ENCODE results near the gene CHRDL2.

The CHRDL2 gene

GRCh38 chr11:74748211-74749126 lies 17.2 kb upstream of the CHRDL2 start, which contains the start of gene RNF169:
Gene RNF169 (plus strand): TSS chr11:74748849. CDS start chr11:74748881, 32 bp downstream.
- DNase-seq: peak; percentile 96

- DNase-seq: no peak
Observed at GRCh38 chr11:74746868-74747267, 15.6 kb upstream of the CHRDL2 start.

GRCh38 chr11:74744277-74744676 lies 13.1 kb upstream of the CHRDL2 start:
- DNase-seq: no peak

- DNase-seq: no peak
Observed at GRCh38 chr11:74743640-74744039, 12.4 kb upstream of the CHRDL2 start.

- DNase-seq: no peak
Observed at GRCh38 chr11:74742070-74742469, 10.8 kb upstream of the CHRDL2 start.

- no peak for DNase-seq
Observed at GRCh38 chr11:74739546-74740270, 8.5 kb upstream of the CHRDL2 start.

- DNase-seq: no peak
Observed at GRCh38 chr11:74736031-74736430, 4.8 kb upstream of the CHRDL2 start.

- DNase-seq: no peak
Observed at GRCh38 chr11:74735365-74735928, 4.2 kb upstream of the CHRDL2 start.

GRCh38 chr11:74734559-74734925 lies 3.3 kb upstream of the CHRDL2 start:
- DNase-seq: no peak

GRCh38 chr11:74730571-74731260 lies 510 bp downstream of the CHRDL2 start:
- peak; percentile 46 for DNase-seq

- no peak for DNase-seq
Observed at GRCh38 chr11:74729397-74729796, 1.8 kb downstream of the CHRDL2 start.

GRCh38 chr11:74726547-74727182 lies 4.6 kb downstream of the CHRDL2 start:
- peak; percentile 52 for DNase-seq

- DNase-seq: no peak
Observed at GRCh38 chr11:74725701-74726100, 5.5 kb downstream of the CHRDL2 start.

GRCh38 chr11:74723511-74723910 lies 7.7 kb downstream of the CHRDL2 start:
- DNase-seq: no peak

- no peak for DNase-seq
Observed at GRCh38 chr11:74721479-74721835, 9.8 kb downstream of the CHRDL2 start.

GRCh38 chr11:74720596-74721478 lies 10.4 kb downstream of the CHRDL2 start:
- peak; percentile 51 for DNase-seq

- no peak for DNase-seq
Observed at GRCh38 chr11:74719011-74719410, 12.2 kb downstream of the CHRDL2 start.

GRCh38 chr11:74717221-74717969 lies 13.8 kb downstream of the CHRDL2 start:
- DNase-seq: no peak

- no peak for DNase-seq
Observed at GRCh38 chr11:74714904-74715303, 16.3 kb downstream of the CHRDL2 start.

GRCh38 chr11:74713686-74714085 lies 17.5 kb downstream of the CHRDL2 start:
- no peak for DNase-seq

All from right kidney (tissue), 1 donor.